SK-MEL-5 (cell line): Measurements from ENCODE around the gene LY6G5B. TPM values are rescaled to one million over a fixed set of nuclear protein-coding genes. Genes with fewer than 3 reads are reported as not detected.

Experiments used
- DNase-seq: peaks from one replicate; pipeline ENCODE4 v3.0.0-alpha.2; 2016; ENCODE audit warnings: low read depth, low spot score
- in situ Hi-C: cut with HindIII; loops from 2 replicates; pipeline ENCODE4 v1.10.0; 2016; ENCODE audit warnings: low sequenced_read_pairs, high pct_unique_total_duplicates, low pct_unique_long_range_greater_than_20kb
- polyA plus RNA-seq, 2 experiments: library from polyadenylated mRNA; depleted of rRNA; stranded (reverse); fragments of >200 nt; gene quantifications; 2 replicates each; pipeline ENCODE4 v1.2.3, GENCODE V29; 2015
- total RNA-seq: library from RNA; depleted of rRNA; stranded (reverse); fragments of >200 nt; shearing (Covaris generic); gene quantifications from 2 replicates; pipeline ENCODE4 v1.2.3, GENCODE V29; 2014; rRNA removed

LY6G5B gene
- 0.85 and 0.87 TPM in 2 replicates for total RNA-seq
- polyA plus RNA-seq (2015; cell fraction: cytosol; rRNA removed), result 0.14 and 0.24 TPM in 2 replicates
- polyA plus RNA-seq (2015; cell fraction: nucleus; rRNA removed), result 75.0 and 93.6 TPM in 2 replicates

- DNase-seq, result no peak
- in situ Hi-C loops, result no loop called here
Observed at GRCh38 chr6:31669676-31670075, at the start of gene LY6G5B. Gene LY6G5B, plus strand, starts transcription at chr6:31669976. Its CDS starts 975 bp downstream, at chr6:31670951.

GRCh38 chr6:31620586-31621319 is 49.0 kb upstream of the LY6G5B start, which contains the start of gene PRRC2A:
Gene PRRC2A, plus strand, starts transcription at chr6:31620715. Its CDS starts 2,075 bp downstream, at chr6:31622790.
- in situ Hi-C loops, result no loop called here

DNA sequence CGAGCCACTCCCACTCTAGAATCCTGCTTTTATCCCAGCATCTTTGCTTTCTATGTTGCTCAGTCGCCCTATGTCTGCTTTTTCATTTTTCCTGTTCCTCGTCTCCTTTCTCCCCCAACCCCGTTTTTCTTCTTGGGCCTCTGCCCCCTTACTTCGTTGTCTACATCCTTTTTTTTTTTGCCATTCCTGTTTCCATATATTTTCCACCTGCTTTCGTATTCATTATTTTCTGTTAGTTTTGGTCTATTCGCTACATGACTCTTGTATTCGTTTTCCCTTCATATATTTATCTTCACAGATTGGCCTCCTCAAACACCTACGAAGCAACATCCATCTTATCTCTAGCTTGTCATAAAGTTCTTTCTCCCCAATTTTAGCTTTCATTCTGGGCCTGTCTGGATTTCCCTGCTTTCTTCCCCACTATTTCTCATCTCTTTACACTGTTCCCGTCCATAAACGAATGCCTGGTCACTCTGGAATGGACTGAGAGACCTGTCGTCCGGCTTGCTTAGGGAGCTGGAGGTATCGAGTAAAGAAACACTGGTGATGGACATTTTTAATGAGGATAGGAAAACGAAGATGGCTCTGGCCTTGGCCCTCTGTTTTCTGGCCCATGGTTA is 48.3 kb upstream of the LY6G5B start:
- DNase-seq, result no peak
- in situ Hi-C loops, result no loop called here

More at GRCh38 chr6:31620586-31621319, 49.0 kb upstream of the LY6G5B start, which contains the start of gene PRRC2A:
- peak; percentile 71 for DNase-seq

- in situ Hi-C loops, result no loop called here
- no peak for DNase-seq
Observed at GRCh38 chr6:31621991-31622390, 47.8 kb upstream of the LY6G5B start.

DNA sequence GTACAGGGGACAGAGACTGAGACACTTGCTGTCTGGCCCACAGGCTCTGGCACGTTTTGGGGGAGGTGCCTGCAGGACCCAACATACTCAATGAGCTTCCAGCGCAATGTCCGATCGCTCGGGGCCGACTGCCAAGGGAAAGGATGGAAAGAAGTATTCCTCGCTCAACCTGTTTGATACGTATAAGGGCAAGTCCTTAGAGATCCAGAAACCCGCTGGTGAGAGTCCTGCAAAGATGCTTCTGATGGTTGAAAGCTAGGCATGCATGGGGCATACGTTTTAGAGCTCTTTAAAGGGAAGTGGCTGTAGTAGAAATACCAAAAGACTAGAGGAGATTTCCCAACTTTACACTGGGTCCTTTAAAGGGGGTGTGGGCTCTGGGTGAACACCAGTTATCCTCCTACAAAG is 47.1 kb upstream of the LY6G5B start:
- in situ Hi-C loops, result no loop called here
- DNase-seq, result no peak

DNA sequence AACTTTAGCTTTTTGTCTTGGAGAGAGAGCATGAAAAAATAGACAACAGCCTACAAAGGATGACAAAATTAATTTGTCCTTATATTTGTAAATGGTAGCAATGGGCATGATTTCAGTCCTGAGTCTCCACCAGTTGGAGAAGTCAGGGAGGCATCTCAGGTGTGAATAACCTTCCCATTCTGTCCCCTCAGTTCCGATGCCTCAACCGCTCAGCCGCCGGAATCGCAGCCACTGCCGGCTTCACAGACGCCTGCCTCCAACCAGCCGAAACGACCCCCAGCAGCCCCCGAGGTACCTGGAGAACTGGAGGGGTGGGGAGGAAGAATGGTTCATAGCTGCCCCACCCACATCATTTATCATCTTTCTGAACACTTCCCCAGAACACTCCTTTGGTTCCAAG is 45.7 kb upstream of the LY6G5B start:
- no peak for DNase-seq
- in situ Hi-C loops, result no loop called here

DNA sequence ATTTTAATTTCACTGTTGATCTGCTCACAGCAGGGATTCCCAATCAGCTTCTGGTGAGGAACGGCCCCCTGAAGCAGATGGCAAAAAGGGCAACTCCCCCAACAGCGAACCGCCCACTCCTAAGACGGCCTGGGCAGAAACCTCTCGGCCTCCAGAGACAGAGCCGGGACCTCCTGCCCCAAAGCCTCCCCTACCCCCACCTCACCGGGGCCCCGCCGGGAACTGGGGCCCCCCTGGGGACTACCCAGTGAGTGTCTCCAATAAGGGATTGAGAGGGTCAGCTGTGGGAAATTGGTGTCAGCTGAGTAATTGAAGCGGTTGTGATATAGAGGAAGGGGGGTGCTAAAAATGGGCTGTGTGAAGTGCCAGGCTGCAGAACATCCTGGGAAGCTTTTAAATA is 42.8 kb upstream of the LY6G5B start:
- in situ Hi-C loops, result no loop called here
- no peak for DNase-seq

DNA sequence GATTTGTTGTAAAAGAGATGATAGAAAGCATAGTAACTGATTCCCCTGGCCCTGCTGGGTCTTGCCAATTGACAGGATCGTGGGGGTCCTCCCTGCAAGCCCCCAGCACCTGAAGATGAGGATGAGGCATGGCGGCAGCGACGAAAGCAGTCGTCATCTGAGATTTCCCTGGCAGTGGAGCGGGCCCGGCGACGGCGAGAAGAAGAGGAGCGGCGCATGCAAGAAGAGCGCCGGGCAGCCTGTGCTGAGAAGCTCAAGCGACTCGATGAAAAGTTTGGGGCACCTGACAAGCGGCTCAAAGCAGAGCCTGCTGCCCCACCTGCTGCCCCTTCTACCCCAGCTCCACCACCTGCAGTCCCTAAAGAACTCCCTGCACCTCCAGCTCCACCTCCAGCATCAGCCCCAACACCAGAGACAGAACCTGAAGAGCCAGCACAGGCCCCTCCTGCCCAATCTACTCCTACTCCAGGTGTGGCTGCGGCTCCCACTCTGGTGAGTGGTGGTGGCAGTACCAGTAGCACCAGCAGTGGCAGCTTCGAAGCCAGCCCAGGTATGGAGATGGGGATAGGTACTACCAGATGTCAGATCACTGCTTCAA is 42.0 kb upstream of the LY6G5B start:
- no peak for DNase-seq
- in situ Hi-C loops, result no loop called here

- in situ Hi-C loops, result no loop called here
- DNase-seq, result no peak
Observed at GRCh38 chr6:31629014-31629413, 40.8 kb upstream of the LY6G5B start.

DNA sequence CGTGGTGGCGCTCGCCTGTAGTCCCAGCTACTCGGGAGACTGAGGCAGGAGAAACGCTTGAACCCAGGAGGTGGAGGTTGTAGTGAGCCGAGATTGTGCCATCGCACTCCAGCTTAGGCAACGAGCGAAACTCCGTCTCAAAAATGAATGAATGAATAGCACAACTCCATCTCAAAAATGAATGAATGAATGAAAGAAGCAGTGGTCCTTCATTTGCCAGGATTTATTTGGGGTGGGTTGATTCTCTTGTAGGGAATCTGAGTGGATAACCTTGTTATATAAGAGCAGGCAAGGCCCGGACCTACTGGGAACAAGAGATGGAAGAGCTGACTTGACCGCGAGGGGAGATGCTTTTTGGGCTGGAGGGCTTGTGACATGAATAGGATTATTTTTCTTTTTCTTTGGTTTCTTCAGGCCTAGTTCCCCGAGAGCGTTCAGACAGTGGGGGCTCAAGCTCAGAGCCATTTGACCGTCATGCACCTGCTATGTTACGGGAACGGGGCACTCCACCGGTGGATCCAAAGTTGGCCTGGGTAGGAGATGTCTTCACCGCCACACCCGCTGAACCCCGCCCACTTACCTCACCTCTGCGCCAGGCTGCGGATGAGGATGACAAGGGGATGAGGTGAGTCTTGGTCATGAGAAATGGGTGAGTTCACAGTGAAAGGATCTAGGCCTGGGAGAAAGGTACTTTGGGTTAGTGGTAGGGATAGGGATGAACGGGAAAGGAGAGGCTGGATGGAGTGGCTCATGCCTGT is 39.4 kb upstream of the LY6G5B start:
- in situ Hi-C loops, result no loop called here

DNA sequence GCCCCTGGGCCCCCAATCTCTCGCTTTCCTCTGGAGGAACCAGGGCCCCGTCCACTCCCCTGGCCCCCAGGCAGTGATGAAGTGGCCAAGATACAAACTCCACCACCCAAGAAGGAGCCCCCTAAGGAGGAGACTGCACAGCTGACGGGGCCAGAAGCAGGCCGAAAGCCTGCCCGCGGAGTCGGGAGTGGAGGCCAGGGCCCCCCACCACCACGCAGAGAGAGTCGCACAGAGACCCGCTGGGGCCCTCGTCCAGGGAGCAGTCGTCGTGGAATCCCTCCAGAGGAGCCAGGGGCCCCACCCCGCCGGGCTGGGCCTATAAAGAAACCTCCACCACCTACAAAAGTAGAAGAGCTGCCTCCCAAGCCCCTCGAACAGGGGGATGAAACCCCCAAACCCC is 38.6 kb upstream of the LY6G5B start:
- no peak for DNase-seq
- in situ Hi-C loops, result no loop called here

More for the DNA sequence above, 39.4 kb upstream of the LY6G5B start:
- DNase-seq, result no peak

DNA sequence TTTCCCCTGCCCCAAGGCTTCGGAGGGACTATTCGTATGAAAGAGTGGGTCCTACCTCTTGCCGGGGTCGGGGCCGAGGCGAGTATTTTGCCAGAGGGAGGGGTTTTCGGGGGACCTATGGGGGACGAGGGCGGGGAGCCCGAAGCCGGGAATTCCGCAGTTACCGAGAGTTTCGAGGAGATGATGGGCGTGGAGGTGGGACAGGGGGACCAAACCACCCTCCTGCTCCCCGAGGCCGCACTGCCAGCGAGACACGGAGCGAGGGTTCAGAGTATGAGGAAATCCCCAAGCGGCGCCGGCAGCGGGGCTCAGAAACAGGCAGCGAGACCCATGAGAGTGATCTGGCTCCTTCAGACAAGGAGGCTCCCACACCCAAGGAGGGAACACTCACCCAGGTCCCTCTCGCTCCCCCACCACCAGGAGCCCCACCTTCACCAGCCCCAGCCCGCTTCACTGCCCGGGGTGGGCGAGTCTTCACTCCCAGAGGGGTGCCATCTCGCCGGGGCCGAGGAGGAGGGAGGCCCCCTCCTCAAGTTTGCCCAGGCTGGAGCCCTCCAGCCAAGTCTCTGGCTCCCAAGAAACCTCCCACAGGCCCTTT is 38.0 kb upstream of the LY6G5B start:
- in situ Hi-C loops, result no loop called here
- DNase-seq, result no peak

DNA sequence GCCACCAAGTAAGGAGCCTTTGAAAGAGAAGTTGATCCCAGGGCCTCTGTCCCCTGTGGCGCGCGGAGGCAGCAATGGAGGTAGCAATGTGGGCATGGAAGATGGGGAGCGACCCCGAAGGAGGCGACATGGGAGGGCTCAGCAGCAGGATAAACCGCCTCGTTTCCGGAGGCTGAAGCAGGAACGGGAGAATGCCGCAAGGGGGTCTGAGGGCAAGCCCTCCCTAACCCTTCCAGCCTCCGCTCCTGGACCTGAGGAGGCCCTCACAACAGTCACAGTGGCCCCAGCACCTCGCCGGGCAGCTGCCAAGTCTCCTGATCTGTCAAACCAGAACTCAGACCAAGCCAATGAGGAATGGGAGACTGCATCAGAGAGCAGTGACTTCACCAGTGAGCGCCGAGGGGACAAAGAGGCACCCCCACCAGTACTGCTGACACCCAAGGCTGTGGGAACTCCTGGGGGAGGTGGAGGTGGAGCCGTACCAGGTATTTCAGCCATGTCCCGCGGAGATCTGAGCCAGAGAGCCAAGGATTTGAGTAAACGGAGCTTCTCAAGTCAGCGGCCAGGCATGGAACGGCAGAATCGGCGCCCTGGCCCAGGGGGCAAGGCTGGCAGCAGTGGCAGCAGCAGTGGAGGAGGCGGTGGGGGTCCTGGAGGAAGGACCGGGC is 37.4 kb upstream of the LY6G5B start:
- in situ Hi-C loops, result no loop called here
- DNase-seq, result no peak

- DNase-seq, result no peak
- in situ Hi-C loops, result no loop called here
Observed at GRCh38 chr6:31633447-31633846, 36.3 kb upstream of the LY6G5B start.

DNA sequence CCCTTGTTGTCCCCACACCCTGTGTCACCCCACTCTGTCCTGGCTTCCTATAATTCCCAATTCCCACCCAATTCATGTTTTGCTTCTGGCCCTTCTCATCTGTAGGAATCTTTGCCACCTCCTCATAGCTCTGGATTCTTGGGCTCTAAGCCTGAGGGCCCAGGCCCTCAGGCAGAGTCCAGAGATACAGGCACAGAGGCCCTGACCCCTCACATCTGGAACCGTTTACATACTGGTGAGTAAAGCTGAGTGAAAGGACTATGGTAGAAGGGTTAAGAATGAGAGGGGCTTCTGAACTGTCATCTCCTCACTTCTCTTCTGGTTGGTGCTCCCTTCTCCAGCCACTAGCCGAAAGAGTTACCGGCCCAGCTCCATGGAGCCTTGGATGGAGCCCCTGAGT is 35.6 kb upstream of the LY6G5B start:
- in situ Hi-C loops, result no loop called here
- DNase-seq, result no peak

- in situ Hi-C loops, result no loop called here
- DNase-seq, result peak; percentile 26
Observed at GRCh38 chr6:31634969-31635575, 34.7 kb upstream of the LY6G5B start.
